KMS-11 (cell line): Measurements from ENCODE around the gene KDELR3.

Source experiments
- H2AFZ ChIP-seq: fragments of 200-600 bp; sonication (generic); 2 replicates; pipeline ENCODE4 v1.6.1; 2016; ENCODE audit warnings: antibody characterized with exemption, mixed run types, low read depth
- H3K27ac ChIP-seq: fragments of 200-600 bp; sonication (generic); 2 replicates; pipeline ENCODE4 v1.6.1; 2016; ENCODE audit warnings: mild to moderate bottlenecking, mixed run types
- H3K27me3 ChIP-seq: fragments of 200-600 bp; sonication (generic); 2 replicates; pipeline ENCODE4 v1.6.1; 2017; ENCODE audit warnings: mild to moderate bottlenecking, low read depth, mixed run types, moderate library complexity; ENCODE audit not compliant: insufficient read depth
- H3K36me3 ChIP-seq: fragments of 200-600 bp; sonication (generic); 2 replicates; pipeline ENCODE4 v1.6.1; 2017; ENCODE audit warnings: mild to moderate bottlenecking, mixed run types; ENCODE audit not compliant: insufficient read depth
- H3K4me1 ChIP-seq: fragments of 200-600 bp; sonication (generic); 2 replicates; pipeline ENCODE4 v1.6.1; 2016; ENCODE audit warnings: mild to moderate bottlenecking, low read depth, mixed run types; ENCODE audit not compliant: poor library complexity, severe bottlenecking
- H3K4me2 ChIP-seq: fragments of 200-600 bp; sonication (generic); 2 replicates; pipeline ENCODE4 v1.7.0; 2016; ENCODE audit warnings: mild to moderate bottlenecking, mixed run types
- H3K4me3 ChIP-seq: fragments of 200-600 bp; sonication (generic); IDR thresholded peaks from 2 replicates; pipeline ENCODE4 v1.6.1; 2017; ENCODE audit warnings: low read depth, low read length, mixed read lengths; ENCODE audit not compliant: insufficient read depth
- H3K79me2 ChIP-seq: fragments of 200-600 bp; sonication (generic); 2 replicates; pipeline ENCODE4 v1.6.1; 2016; ENCODE audit warnings: low read depth, mixed run types; ENCODE audit not compliant: insufficient read depth
- H3K9ac ChIP-seq: fragments of 200-600 bp; sonication (generic); 2 replicates; pipeline ENCODE4 v1.6.1; 2016; ENCODE audit warnings: mild to moderate bottlenecking, mixed run types
- H4K20me1 ChIP-seq: fragments of 200-600 bp; sonication (generic); 2 replicates; pipeline ENCODE4 v1.6.1; 2016; ENCODE audit warnings: mild to moderate bottlenecking, mixed run types; ENCODE audit not compliant: insufficient read depth
- CTCF ChIP-seq: fragments of 200-600 bp; sonication (generic); conservative IDR thresholded peaks from 2 replicates; pipeline ENCODE4 v1.6.1; 2017; ENCODE audit warnings: low read depth, mild to moderate bottlenecking, antibody characterized with exemption, low read length, moderate library complexity, mixed read lengths

KDELR3 gene

GRCh38 chr22:38481162-38481870, 13.4 kb downstream of the KDELR3 start:
- Histone ChIP-seq H3K4me2 (no peak overlapping the region), H3K79me2 (no peaks in the 10 kb centered on the region), H3K27ac (no peak overlapping the region), H3K4me3 (no peak overlapping the region), H3K4me1 (peaks cover 23% of the 10 kb centered on the region), H3K9ac (no peak overlapping the region), H2AFZ (no peak overlapping the region), H3K27me3 (no peaks in the 10 kb centered on the region), H3K36me3 (peaks cover 19% of the 10 kb centered on the region; the same call in 1 of the 2 replicates), H4K20me1 (no peaks in the 10 kb centered on the region; the same call in 1 of the 2 replicates)
- TF ChIP-seq CTCF, result no peak

- no peak overlapping the region for H3K4me2 ChIP-seq
- TF ChIP-seq CTCF, result no peak
- H3K4me3 ChIP-seq, result no peak overlapping the region
- no peak overlapping the region for H2AFZ ChIP-seq
- H4K20me1 ChIP-seq, result no peaks in the 10 kb centered on the region; the same call in 1 of the 2 replicates
- H3K9ac ChIP-seq, result no peak overlapping the region
- H3K4me1 ChIP-seq, result peaks cover 29% of the 10 kb centered on the region
- peaks cover 24% of the 10 kb centered on the region; the same call in 1 of the 2 replicates for H3K36me3 ChIP-seq
- no peaks in the 10 kb centered on the region for H3K27me3 ChIP-seq
- no peak overlapping the region for H3K27ac ChIP-seq
- H3K79me2 ChIP-seq, result no peaks in the 10 kb centered on the region
These were observed 14.0 kb downstream of the KDELR3 start for GRCh38 chr22:38481871-38482332.

GRCh38 chr22:38482662-38483308, 14.9 kb downstream of the KDELR3 start:
- H3K4me1 ChIP-seq, result peaks cover 37% of the 10 kb centered on the region
- H3K4me2 ChIP-seq, result no peak overlapping the region
- H3K9ac ChIP-seq, result no peak overlapping the region
- H3K27ac ChIP-seq, result no peak overlapping the region
- H3K4me3 ChIP-seq, result no peak overlapping the region
- H3K36me3 ChIP-seq, result peaks cover 25% of the 10 kb centered on the region; the same call in 1 of the 2 replicates
- H3K27me3 ChIP-seq, result no peaks in the 10 kb centered on the region
- no peaks in the 10 kb centered on the region; the same call in 1 of the 2 replicates for H4K20me1 ChIP-seq
- no peak overlapping the region for H2AFZ ChIP-seq
- no peaks in the 10 kb centered on the region for H3K79me2 ChIP-seq
- no peak for TF ChIP-seq CTCF

GRCh38 chr22:38484244-38484643, 16.3 kb downstream of the KDELR3 start:
- H3K79me2 ChIP-seq, result no peaks in the 10 kb centered on the region
- no peak overlapping the region for H2AFZ ChIP-seq
- TF ChIP-seq CTCF, result no peak
- H4K20me1 ChIP-seq, result no peaks in the 10 kb centered on the region; the same call in 1 of the 2 replicates
- peaks cover 48% of the 10 kb centered on the region for H3K4me1 ChIP-seq
- no peak overlapping the region for H3K4me2 ChIP-seq
- H3K27ac ChIP-seq, result no peak overlapping the region
- no peak overlapping the region for H3K4me3 ChIP-seq
- H3K9ac ChIP-seq, result no peak overlapping the region
- H3K27me3 ChIP-seq, result no peaks in the 10 kb centered on the region
- peaks cover 35% of the 10 kb centered on the region; the same call in 1 of the 2 replicates for H3K36me3 ChIP-seq
